ENCODE measurements around the gene BTK.

GRCh38 chrX:101399825-101400224 lies 13.8 kb upstream of the BTK start:
- TF ChIP-seq CTCF (conservative IDR thresholded peaks at IDR 0.05; ENCODE audit: low read length) = no peak
- TF ChIP-seq EZH2phosphoT487 (IDR thresholded peaks at IDR 0.05; ENCODE audit: borderline replicate concordance, low read depth, low read length) = no peak
